Measurements from ENCODE around the gene EIF5B. TPM values are rescaled to one million over a fixed set of nuclear protein-coding genes. Genes with fewer than 3 reads are reported as not detected.
"Not testable (repeated sequence)": the region's sequence is repeated elsewhere in the genome, so short reads cannot be mapped to it uniquely, and the experiment has no call there.

The EIF5B gene, protein sequence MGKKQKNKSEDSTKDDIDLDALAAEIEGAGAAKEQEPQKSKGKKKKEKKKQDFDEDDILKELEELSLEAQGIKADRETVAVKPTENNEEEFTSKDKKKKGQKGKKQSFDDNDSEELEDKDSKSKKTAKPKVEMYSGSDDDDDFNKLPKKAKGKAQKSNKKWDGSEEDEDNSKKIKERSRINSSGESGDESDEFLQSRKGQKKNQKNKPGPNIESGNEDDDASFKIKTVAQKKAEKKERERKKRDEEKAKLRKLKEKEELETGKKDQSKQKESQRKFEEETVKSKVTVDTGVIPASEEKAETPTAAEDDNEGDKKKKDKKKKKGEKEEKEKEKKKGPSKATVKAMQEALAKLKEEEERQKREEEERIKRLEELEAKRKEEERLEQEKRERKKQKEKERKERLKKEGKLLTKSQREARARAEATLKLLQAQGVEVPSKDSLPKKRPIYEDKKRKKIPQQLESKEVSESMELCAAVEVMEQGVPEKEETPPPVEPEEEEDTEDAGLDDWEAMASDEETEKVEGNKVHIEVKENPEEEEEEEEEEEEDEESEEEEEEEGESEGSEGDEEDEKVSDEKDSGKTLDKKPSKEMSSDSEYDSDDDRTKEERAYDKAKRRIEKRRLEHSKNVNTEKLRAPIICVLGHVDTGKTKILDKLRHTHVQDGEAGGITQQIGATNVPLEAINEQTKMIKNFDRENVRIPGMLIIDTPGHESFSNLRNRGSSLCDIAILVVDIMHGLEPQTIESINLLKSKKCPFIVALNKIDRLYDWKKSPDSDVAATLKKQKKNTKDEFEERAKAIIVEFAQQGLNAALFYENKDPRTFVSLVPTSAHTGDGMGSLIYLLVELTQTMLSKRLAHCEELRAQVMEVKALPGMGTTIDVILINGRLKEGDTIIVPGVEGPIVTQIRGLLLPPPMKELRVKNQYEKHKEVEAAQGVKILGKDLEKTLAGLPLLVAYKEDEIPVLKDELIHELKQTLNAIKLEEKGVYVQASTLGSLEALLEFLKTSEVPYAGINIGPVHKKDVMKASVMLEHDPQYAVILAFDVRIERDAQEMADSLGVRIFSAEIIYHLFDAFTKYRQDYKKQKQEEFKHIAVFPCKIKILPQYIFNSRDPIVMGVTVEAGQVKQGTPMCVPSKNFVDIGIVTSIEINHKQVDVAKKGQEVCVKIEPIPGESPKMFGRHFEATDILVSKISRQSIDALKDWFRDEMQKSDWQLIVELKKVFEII
- total RNA-seq, result 10 to 100 TPM; 70.2 to 71.1 TPM

DNA sequence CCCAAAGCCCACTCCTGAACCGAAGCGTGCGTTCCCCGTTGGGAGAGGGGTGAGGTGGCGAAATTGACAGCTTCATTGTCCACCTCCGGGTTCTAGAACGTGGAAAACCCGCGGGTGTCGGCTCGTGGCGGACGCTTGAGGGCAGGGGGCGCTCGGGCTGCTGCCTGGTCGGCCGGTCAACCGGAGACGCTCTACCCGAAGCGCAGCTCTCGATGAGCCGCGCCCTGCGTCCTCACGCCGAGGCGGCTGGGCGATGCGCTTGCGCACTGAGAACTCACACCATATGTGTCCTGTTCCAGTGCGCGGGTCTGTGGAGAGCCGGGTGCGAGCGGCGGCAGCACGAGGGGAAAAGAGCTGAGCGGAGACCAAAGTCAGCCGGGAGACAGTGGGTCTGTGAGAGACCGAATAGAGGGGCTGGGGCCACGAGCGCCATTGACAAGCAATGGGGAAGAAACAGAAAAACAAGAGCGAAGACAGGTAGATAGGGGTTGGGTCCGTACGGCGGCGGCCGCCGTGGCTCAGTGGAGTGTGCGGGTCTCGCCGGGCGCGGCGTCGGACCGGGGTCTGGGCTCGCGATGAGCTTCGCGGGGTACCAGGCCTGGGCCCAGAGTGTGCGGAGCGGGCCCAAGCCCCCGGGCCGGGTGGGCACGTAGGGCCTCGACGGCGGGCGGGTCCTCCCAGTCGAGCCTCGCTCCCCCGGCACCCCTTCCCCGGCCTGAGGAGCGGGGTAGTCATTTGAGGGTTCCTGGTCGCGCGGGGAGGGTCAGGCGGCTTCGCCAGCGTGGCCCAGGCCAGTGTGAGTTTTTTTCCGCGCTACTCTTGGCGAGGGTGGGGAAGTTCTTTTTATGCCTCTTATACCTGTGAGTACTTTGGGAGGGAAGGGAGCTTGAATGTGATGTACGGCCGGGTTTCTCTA, at the start of gene EIF5B:
Gene EIF5B (plus strand): TSS at position 277 of the 916 bp plus-strand sequence. CDS start 166 bp downstream, at position 443.
- no peaks in the 10 kb centered on the region for H3K9me3 Mint-ChIP-seq
- no peaks in the 10 kb centered on the region for H3K27me3 Mint-ChIP-seq (ENCODE audit: low read depth)
- DNase-seq, result peak; percentile 92
- H3K4me1 Mint-ChIP-seq (ENCODE audit: low read depth), result peaks cover 49% of the 10 kb centered on the region
- no peak within 1 kb of the TSS for H3K27ac Mint-ChIP-seq
- intact Hi-C loops (cut with micrococcal nuclease), result loop anchor here (2.0 to 10.0 kb wide), 7 partner anchors 39 to 1623 kb away; partner anchors contain the start of genes COA5, PDCL3, TMEM131 and UNC50
- CTCF ChIA-PET, result interaction anchor here (1.7 to 2.2 kb wide), 3 partner anchors 11 to 156 kb away, joined by 4 to 9 read pairs (median 5); partner anchors contain the start of genes MITD1, MRPL30 and REV1
- no peak within 1 kb of the TSS for H3K4me3 Mint-ChIP-seq
- peaks cover 3% of the 10 kb centered on the region for H3K36me3 Mint-ChIP-seq (ENCODE audit: low read depth)

DNA sequence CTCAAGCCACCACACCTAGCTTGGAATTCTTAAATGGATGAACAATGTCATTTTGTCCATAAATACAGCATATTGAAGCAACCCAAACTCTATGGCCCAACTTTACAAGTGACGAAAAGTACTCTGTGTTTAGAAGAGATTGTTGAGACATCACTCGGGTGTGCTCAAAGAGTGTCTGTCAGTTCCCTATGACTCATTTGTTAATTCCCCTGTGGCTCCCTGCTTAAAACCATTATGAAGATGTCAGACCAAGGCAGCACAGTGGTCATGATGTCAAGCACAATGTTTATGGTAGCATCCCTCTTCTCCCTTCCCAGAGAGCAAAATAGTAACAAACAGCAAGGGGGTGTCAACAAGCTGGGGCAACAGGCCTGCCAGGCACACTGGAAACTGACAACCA, 39.2 kb upstream of the EIF5B start:
- H3K27ac Mint-ChIP-seq, result no peak overlapping the region

DNA sequence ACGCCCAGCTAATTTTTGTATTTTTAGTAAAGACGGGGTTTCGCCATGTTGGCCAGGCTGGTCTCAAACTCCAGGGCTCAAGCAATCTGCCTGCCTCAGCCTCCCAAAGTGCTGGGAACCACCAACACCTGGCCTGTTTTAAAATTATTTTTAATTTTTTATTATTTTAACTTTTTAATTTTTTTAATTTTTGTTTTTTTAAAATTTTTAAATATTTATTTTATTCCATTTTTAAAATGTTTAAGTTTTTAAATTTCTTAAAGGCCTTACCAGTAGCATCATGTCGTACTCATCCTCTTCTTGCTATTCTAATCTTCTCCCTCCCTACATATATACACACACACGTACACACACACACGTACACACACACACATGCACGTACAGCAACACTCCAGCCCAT, 37.6 kb upstream of the EIF5B start:
- peaks cover 6% of the 10 kb centered on the region for H3K9me3 Mint-ChIP-seq
- no peak overlapping the region for H3K27ac Mint-ChIP-seq
- H3K4me1 Mint-ChIP-seq (ENCODE audit: low read depth), result no peaks in the 10 kb centered on the region
- intact Hi-C loops (cut with micrococcal nuclease), result no loop called here
- no peaks in the 10 kb centered on the region for H3K27me3 Mint-ChIP-seq (ENCODE audit: low read depth)
- CTCF ChIA-PET, result no interaction called here
- no peak overlapping the region for H3K4me3 Mint-ChIP-seq
- peaks cover 30% of the 10 kb centered on the region for H3K36me3 Mint-ChIP-seq (ENCODE audit: low read depth)
- DNase-seq, result no peak

More for the DNA sequence above, 39.2 kb upstream of the EIF5B start:
- H3K27me3 Mint-ChIP-seq (ENCODE audit: low read depth), result no peaks in the 10 kb centered on the region
- DNase-seq, result no peak
- H3K4me1 Mint-ChIP-seq (ENCODE audit: low read depth), result no peaks in the 10 kb centered on the region
- no peak overlapping the region for H3K4me3 Mint-ChIP-seq
- H3K9me3 Mint-ChIP-seq, result peaks cover 6% of the 10 kb centered on the region
- peaks cover 22% of the 10 kb centered on the region for H3K36me3 Mint-ChIP-seq (ENCODE audit: low read depth)
- CTCF ChIA-PET, result no interaction called here
- intact Hi-C loops (cut with micrococcal nuclease), result no loop called here

DNA sequence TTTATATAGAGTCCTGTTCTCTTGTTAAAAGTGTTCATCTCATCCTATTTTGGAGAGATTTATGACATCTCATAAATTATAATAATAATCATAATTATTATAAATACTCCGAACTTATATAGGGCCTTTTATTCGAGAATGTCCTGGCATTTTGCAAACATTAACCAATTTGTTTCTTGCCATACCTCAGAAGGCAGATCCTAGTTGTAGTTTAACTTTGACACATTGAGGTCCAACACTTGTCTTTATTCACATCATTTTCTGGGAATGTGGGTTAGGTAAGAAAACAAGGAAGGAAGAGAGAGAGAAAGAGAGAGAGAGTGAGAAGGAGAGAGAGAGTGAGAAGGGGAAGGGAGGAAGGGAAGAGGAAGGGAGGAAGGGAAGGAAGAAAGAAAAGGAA, 36.1 kb upstream of the EIF5B start, which contains the start of gene LYG1:
Gene LYG1 (minus strand): TSS at position 101 of the 400 bp plus-strand sequence. CDS start 5,527 bp downstream, outside the sequence.
- H3K27ac Mint-ChIP-seq; DNase-seq; H3K4me1 Mint-ChIP-seq (ENCODE audit: low read depth); H3K27me3 Mint-ChIP-seq (ENCODE audit: low read depth); H3K9me3 Mint-ChIP-seq; H3K4me3 Mint-ChIP-seq; intact Hi-C loops (cut with micrococcal nuclease); CTCF ChIA-PET: not testable (repeated sequence)
- H3K36me3 Mint-ChIP-seq (ENCODE audit: low read depth), result peaks cover 30% of the 10 kb centered on the region

DNA sequence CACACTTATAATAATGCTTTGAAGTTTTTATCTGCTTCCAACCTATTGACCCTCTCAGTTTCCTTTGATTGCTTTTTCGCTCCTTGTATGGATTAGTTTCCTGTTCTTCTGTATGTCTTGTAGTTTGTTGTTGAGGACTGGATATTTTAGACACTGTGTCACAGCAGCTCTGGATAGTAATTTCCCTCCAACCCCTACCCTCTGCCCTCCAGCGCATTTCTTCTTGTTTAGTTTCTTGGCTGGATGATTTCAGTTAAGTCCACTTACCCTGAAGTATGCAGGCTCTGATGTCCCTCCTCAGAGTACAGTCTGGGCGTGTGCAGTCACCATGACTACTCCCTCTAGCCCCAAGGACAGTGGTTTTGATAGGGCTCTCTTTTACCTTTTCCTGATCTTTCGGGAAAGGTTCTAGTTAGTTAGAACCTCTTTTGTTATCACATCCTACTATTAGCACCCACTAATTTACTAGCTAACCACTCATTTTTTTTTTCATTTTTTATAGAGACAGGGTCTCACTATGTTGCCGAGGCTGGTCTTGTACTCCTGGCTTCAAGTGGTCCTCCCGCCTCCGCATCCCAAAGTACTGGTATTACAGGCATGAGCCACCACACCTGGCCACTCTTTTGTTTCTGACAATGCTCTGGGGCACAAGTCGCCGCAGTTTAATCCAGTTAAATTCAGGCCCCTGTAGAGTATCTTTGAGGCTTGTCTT, 19.9 kb upstream of the EIF5B start:
- CTCF ChIA-PET, result no interaction called here
- Mint-ChIP-seq H3K36me3 (ENCODE audit: low read depth) (peaks cover 27% of the 10 kb centered on the region), H3K9me3 (peaks cover 6% of the 10 kb centered on the region), H3K4me1 (ENCODE audit: low read depth) (no peaks in the 10 kb centered on the region), H3K27ac (no peak overlapping the region), H3K27me3 (ENCODE audit: low read depth) (no peaks in the 10 kb centered on the region), H3K4me3 (no peak overlapping the region)
- intact Hi-C loops (cut with micrococcal nuclease), result no loop called here
- DNase-seq, result no peak

DNA sequence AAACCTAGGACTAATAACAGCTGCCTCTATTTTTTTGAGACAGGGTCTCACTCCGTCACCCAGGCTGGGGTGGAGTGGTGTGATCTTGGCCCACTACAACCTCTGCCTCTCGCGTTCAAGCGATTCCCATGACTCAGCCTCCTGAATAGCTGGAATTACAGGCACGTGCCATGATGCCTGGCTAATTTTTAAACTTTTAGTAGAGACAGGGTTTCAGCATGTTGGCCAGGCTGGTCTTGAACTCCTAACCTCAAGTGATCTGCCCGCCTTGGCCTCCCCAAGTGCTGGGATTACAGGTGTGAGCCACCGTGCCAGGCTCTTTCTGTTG, 19.4 kb upstream of the EIF5B start:
- intact Hi-C loops (cut with micrococcal nuclease); H3K27me3 Mint-ChIP-seq (ENCODE audit: low read depth); H3K27ac Mint-ChIP-seq; CTCF ChIA-PET; H3K4me3 Mint-ChIP-seq; H3K4me1 Mint-ChIP-seq (ENCODE audit: low read depth); DNase-seq; H3K9me3 Mint-ChIP-seq: not testable (repeated sequence)
- H3K36me3 Mint-ChIP-seq (ENCODE audit: low read depth), result peaks cover 27% of the 10 kb centered on the region

DNA sequence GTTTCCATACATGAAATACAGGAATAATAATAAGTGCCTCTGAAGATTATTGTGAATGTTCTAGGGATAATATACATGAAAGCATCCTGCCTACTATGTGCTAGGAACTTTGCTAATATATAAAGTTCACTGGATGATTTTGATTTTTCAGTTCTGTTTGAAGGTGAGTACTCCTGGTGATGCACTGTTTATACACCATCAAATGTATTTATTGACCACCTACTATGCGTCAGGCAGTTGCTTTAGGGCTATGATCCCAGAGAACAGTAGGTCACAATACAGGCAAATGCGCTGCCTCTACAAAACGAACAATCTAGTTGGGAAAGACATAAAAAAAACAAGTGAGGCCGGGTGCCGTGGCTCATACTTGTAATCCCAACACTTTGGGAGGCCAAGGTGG, 11.8 kb upstream of the EIF5B start:
- Mint-ChIP-seq H3K4me1 (ENCODE audit: low read depth) (peaks cover 1% of the 10 kb centered on the region), H3K27ac (peak overlapping the region; percentile 18), H3K4me3 (no peak overlapping the region), H3K9me3 (no peaks in the 10 kb centered on the region), H3K36me3 (ENCODE audit: low read depth) (peaks cover 34% of the 10 kb centered on the region), H3K27me3 (ENCODE audit: low read depth) (no peaks in the 10 kb centered on the region)
- no peak for DNase-seq
- intact Hi-C loops (cut with micrococcal nuclease), result no loop called here
- CTCF ChIA-PET, result no interaction called here

DNA sequence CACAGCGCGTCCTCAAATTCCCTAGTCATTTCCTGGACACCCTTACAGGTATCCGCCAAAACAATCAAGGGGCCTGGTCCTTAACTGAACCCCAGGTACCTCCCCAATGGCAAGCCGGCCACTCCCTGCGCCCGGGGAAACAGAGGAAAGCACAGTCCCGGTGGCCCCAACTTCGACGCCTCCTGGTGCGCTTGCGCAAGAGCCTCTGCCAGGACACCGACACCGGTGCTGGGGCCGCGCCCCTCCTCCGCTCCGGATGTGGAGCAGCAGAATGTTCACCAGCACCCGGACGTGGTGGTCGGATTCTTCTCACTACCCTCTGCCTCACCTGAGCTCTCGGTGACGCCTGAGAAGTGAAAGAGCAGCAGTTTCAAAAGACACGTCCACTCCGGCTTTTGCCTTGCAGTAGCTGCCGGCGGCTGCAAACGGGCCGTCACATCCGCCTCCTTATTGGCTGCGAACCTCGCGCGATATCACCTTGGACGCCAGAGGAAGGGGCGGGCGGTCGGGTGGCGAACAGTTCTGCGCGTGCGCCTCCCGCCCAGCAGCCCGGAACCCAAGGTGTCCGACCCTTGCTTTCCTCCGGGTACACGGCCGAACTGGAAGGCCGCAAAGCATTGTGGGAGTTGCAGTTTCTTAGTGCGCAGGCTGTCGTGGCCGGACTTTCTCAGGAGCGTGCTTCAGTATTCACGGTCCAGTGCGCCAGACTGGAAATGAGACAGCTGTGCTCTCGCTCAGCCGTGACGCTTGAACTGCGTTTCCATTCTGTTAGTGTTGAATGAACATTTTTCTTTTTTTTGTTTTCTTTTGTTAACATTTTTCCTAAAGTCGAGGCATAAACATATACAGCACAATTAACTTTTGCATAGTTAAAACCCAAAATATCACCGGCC, 1.0 kb upstream of the EIF5B start, which contains the start of gene TXNDC9:
Gene TXNDC9 (minus strand): TSS at position 423 of the 893 bp plus-strand sequence. CDS start 3,123 bp downstream, outside the sequence.
- CTCF ChIA-PET, result interaction anchor here (0.9 to 1.7 kb wide), 2 partner anchors 52 to 155 kb away, joined by 4 to 5 read pairs; partner anchors contain the start of genes MITD1 and MRPL30
- Mint-ChIP-seq H3K4me3 (no peak within 1 kb of the TSS), H3K9me3 (no peaks in the 10 kb centered on the region), H3K4me1 (ENCODE audit: low read depth) (peaks cover 41% of the 10 kb centered on the region), H3K36me3 (ENCODE audit: low read depth) (peaks cover 10% of the 10 kb centered on the region), H3K27me3 (ENCODE audit: low read depth) (no peaks in the 10 kb centered on the region), H3K27ac (no peak within 1 kb of the TSS)
- intact Hi-C loops (cut with micrococcal nuclease), result loop anchor here (1.0 to 10.0 kb wide), 13 partner anchors 12 to 1672 kb away; partner anchors contain the start of genes ACTR1B, C2orf15, COA5 and MITD1
- peak; percentile 98 for DNase-seq

DNA sequence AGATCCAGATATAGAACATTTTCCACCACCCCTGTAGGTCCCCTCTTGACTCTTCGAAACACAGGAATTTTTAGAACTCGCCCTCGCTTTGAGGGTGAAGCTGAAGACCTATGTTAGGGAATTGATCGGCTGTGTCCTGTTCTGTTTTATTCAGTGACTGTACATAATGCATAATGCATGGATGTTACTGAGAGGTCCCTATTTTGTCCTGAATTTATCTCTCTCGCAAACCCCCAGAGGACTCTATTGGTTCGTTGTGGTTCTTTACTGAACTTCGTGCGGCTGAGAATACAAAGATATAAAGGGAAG, 431 bp upstream of the EIF5B start:
- Mint-ChIP-seq H3K9me3 (no peaks in the 10 kb centered on the region), H3K27ac (no peak overlapping the region), H3K4me3 (no peak overlapping the region), H3K36me3 (ENCODE audit: low read depth) (peaks cover 9% of the 10 kb centered on the region), H3K27me3 (ENCODE audit: low read depth) (no peaks in the 10 kb centered on the region), H3K4me1 (ENCODE audit: low read depth) (peaks cover 46% of the 10 kb centered on the region)
- intact Hi-C loops (cut with micrococcal nuclease), result loop anchor here (1.0 to 10.0 kb wide), 13 partner anchors 12 to 1672 kb away; partner anchors contain the start of genes ACTR1B, C2orf15, COA5 and MITD1
- no peak for DNase-seq
- CTCF ChIA-PET, result interaction anchor here (0.9 to 1.7 kb wide), 3 partner anchors 51 to 156 kb away, joined by 4 to 5 read pairs (median 4); partner anchors contain the start of genes MITD1, MRPL30 and REV1

All from activated naive CD4-positive, alpha-beta T cell treated with anti-CD3 and anti-CD28 coated beads for 36 hours (primary cell).